ENCODE measurements around the gene CDC42BPA. TPM values are rescaled to one million over a fixed set of nuclear protein-coding genes. Genes with fewer than 3 reads are reported as not detected.

The CDC42BPA gene
- total RNA-seq, 2 experiments from 2014 or later: 6.0 to 7.8 TPM

DNA sequence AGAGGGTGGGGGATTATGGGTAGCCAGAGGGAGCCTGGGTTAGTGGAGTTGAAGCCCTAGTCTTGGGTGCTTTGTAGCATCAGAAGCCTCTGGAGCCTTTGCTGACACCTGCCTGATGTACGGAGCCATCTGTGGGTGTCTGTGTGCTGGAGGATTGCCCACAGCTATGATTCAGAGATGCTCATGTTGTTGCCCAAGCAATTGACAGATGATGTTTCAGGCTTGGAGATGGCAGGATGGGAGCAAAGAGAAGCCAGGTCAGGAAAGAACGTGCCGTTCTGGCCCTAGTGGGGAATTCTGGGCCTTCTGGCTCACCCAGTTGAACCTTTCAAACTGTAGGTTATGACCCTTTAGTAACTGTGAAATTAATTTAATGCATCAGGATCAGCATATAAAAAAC is 350.6 kb downstream of the CDC42BPA start:
- Mint-ChIP-seq H3K4me1 (peaks cover 4% of the 10 kb centered on the region), H3K27ac (no peak overlapping the region), H3K9me3 (ENCODE audit: low read depth) (peaks cover 7% of the 10 kb centered on the region), H3K4me3 (no peak overlapping the region), H3K27me3 (no peaks in the 10 kb centered on the region), H3K36me3 (ENCODE audit: low read depth) (peaks cover 42% of the 10 kb centered on the region)
- ChIA-PET CTCF (interaction anchor here (0.7 kb wide), 2 partner anchors 100 to 645 kb away, joined by 3 read pairs; no protein-coding TSS in a partner anchor), POLR2A (no interaction called here)
- ATAC-seq: no peak
- intact Hi-C loops (cut with DNase I, micrococcal nuclease): no loop called here
- DNase-seq: no peak

DNA sequence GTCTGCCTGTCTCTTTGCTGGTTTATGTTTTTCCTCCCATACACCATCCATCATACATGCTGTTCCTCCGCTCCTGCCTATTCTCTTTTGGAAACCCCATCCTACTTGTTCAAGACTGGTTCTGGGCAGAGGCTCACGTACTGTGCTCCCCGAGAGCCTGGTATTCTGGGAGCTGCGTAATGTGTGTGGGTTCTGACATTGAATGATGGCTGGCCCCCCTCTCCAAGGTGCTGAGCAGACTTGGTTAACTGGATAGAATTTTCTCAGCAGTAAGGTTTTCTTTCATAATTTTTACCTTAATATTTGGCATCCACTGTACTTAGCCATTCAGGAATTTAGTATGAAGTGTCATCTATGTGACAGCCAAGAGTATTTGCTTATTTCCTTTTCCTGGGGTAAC is 351.6 kb downstream of the CDC42BPA start:
- H3K36me3 Mint-ChIP-seq (ENCODE audit: low read depth): peaks cover 36% of the 10 kb centered on the region
- ATAC-seq (no peak), DNase-seq (no peak)
- H3K4me1 Mint-ChIP-seq: peaks cover 4% of the 10 kb centered on the region
- CTCF ChIA-PET: interaction anchor here (0.5 kb wide), 1 partner anchor 520 kb away, joined by 3 read pairs; no protein-coding TSS in a partner anchor
- H3K9me3 Mint-ChIP-seq (ENCODE audit: low read depth): peaks cover 3% of the 10 kb centered on the region
- no peaks in the 10 kb centered on the region for H3K27me3 Mint-ChIP-seq
- no peak overlapping the region for H3K27ac Mint-ChIP-seq
- no peak overlapping the region for H3K4me3 Mint-ChIP-seq
- intact Hi-C loops (cut with DNase I, micrococcal nuclease): no loop called here
- POLR2A ChIA-PET: no interaction called here

DNA sequence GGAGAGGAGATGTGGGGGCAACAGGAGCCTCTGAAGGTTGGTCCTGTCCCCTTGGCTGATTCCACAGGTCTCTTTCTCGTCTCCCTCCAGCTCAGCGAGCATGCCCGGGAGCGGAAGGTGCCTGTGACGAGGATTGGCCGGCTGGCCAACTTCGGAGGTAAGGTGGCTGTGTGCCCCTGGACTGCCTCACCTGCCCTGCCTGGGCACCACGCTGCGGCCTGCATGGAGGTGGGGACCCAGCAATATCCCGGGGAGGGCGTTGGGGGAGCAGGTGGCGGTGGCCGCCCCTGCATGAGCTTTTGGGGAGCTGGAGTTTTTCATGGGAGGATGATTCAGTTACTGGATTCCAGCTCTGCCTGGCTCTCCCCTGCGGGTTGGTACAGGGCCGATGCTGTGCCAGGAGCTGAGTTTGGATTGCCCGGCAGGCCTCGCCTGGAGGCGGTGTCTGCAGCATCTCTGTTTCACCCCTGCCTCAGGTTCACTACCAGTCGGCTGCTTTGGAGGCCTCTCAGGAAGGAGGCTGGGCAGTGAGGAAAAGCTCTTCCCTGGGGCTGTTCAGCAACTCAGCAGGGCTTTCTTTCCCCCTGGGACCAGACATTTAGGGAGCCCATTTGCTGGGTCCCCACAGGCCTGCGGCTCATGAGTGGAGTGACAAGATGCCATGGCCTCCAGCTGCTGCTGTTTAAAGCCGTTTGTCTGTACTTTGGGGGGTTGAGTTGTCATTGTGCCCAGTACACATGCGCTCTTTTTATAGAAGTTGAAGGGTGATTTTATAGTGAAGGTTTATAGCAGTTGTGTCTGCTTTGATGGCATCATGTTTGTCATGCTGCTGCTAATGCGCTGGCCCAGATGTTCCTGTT is 352.5 kb downstream of the CDC42BPA start:
- ATAC-seq: no peak
- no peaks in the 10 kb centered on the region for H3K27me3 Mint-ChIP-seq
- H3K36me3 Mint-ChIP-seq (ENCODE audit: low read depth): peaks cover 34% of the 10 kb centered on the region
- no peak overlapping the region for H3K4me3 Mint-ChIP-seq
- H3K27ac Mint-ChIP-seq: no peak overlapping the region
- ChIA-PET POLR2A (no interaction called here), CTCF (interaction anchor here (0.5 to 0.6 kb wide), 2 partner anchors 519 to 679 kb away, joined by 3 read pairs; no protein-coding TSS in a partner anchor)
- H3K9me3 Mint-ChIP-seq (ENCODE audit: low read depth): no peaks in the 10 kb centered on the region
- DNase-seq: no peak
- H3K4me1 Mint-ChIP-seq: peaks cover 11% of the 10 kb centered on the region
- intact Hi-C loops (cut with DNase I, micrococcal nuclease): no loop called here

GRCh38 chr1:226964611-226965486 is 353.4 kb downstream of the CDC42BPA start:
- DNase-seq (no peak), ATAC-seq (no peak)
- CTCF ChIA-PET: no interaction called here
- Mint-ChIP-seq H3K36me3 (ENCODE audit: low read depth) (peaks cover 34% of the 10 kb centered on the region), H3K9me3 (ENCODE audit: low read depth) (no peaks in the 10 kb centered on the region), H3K27ac (no peak overlapping the region), H3K4me1 (peaks cover 15% of the 10 kb centered on the region), H3K4me3 (no peak overlapping the region), H3K27me3 (no peaks in the 10 kb centered on the region)
- intact Hi-C loops (cut with DNase I, micrococcal nuclease): no loop called here
- POLR2A ChIA-PET: no interaction called here

GRCh38 chr1:226964068-226964425 is 354.2 kb downstream of the CDC42BPA start:
- ChIA-PET CTCF (interaction anchor here (0.5 kb wide), 1 partner anchor 67 kb away, joined by 3 read pairs; no protein-coding TSS in a partner anchor), POLR2A (no interaction called here)
- intact Hi-C loops (cut with DNase I, micrococcal nuclease): no loop called here
- ATAC-seq (no peak), DNase-seq (no peak)
- Mint-ChIP-seq H3K27me3 (no peaks in the 10 kb centered on the region), H3K4me3 (no peak overlapping the region), H3K4me1 (peaks cover 18% of the 10 kb centered on the region), H3K36me3 (ENCODE audit: low read depth) (peaks cover 27% of the 10 kb centered on the region), H3K27ac (no peak overlapping the region), H3K9me3 (ENCODE audit: low read depth) (no peaks in the 10 kb centered on the region)

DNA sequence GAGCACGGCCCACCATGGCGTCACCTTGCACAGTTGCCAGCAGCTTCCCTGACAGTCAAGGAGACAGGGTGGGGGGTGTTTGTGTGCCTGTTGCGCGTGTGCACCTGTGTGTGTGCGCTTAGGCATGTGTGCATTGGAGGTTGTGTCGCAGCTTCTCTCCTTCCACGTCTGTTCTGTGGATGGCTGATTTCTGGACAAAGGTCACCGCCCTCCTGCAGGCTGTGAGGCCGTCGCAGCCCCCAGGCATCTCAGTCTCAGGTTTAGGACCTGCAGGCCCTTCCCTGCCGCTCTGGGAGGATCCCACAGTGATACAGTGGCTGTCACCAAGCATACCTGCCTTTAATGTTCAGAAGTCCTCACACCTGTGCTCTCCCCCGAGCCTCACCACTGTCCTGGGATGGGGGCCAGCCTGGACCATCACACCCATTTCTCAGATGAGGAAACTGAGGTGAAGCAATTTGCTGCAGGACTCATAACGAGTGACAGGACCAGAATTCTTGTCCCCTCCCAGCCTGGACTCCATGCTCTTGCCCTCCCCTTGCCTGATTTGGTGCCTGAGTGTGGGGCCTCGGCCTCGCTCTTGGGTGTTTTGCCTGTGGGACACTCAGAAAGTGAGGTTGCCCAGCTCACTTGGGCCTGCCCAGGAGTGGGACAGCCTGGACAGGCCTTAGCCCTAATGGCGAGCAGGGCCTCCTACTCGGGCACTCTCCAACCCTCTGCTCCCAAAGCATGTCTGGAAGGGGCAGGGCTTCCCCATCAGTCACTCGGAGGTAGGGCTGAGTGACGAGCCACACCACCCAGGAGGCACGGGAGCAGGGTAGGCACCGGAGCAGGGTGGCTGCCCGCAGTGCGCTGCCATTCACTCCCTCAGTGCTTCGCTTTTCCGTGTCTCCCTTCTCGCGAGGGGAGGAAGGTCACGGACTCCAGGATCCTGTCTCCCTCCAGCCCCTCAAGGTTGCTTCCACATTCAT is 355.6 kb downstream of the CDC42BPA start:
- DNase-seq: no peak

DNA sequence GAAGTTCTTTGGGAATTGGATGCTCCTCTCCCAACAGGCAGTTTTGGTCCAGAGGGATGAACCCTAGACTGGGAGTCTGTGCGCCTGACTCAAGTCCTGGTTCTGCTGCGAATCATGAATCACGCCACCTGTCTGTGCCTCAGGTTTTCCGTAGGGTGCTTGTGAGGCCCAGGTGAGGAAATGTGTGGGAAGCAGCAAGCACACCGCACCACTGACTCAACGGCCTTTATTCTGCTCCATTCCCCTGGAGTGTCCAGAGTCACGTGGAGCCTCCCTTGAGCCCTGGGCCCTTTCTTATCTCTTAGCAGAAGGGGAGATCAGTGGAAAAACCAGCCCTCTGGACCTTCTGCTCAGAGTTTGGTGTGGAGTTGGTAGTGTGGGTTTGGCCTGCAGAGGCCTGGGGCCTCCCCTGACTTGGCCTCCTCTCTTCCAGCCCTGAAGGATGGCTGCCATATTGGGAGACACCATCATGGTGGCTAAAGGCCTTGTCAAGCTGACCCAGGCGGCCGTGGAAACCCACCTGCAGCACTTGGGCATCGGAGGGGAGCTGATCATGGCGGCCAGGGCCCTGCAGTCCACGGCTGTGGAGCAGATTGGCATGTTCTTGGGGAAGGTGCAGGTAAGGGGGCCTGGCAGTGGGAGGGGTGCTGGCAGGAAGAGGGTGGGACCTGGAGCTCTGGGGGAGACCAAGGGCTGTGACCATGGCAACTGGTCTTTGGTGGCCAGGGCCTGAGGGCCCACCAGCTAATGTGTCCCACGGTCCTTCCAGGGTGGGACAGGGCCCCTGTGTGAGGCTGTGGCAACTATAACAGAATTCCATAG is 357.1 kb downstream of the CDC42BPA start:
- ATAC-seq (peak; percentile 74), DNase-seq (peak; percentile 59)
- Mint-ChIP-seq H3K36me3 (ENCODE audit: low read depth) (peaks cover 15% of the 10 kb centered on the region), H3K27ac (no peak overlapping the region), H3K27me3 (no peaks in the 10 kb centered on the region), H3K4me3 (no peak overlapping the region), H3K9me3 (ENCODE audit: low read depth) (no peaks in the 10 kb centered on the region), H3K4me1 (peaks cover 16% of the 10 kb centered on the region)
- intact Hi-C loops (cut with DNase I, micrococcal nuclease): no loop called here
- ChIA-PET CTCF (no interaction called here), POLR2A (no interaction called here)

More for the DNA sequence above, 355.6 kb downstream of the CDC42BPA start:
- intact Hi-C loops (cut with DNase I, micrococcal nuclease): no loop called here
- ATAC-seq: no peak
- H3K4me1 Mint-ChIP-seq: peaks cover 18% of the 10 kb centered on the region
- peaks cover 19% of the 10 kb centered on the region for H3K36me3 Mint-ChIP-seq (ENCODE audit: low read depth)
- H3K4me3 Mint-ChIP-seq: no peak overlapping the region
- no peaks in the 10 kb centered on the region for H3K9me3 Mint-ChIP-seq (ENCODE audit: low read depth)
- no peak overlapping the region for H3K27ac Mint-ChIP-seq
- no peaks in the 10 kb centered on the region for H3K27me3 Mint-ChIP-seq
- ChIA-PET CTCF (interaction anchor here (0.6 kb wide), 1 partner anchor 139 kb away, joined by 3 read pairs; no protein-coding TSS in a partner anchor), POLR2A (no interaction called here)

DNA sequence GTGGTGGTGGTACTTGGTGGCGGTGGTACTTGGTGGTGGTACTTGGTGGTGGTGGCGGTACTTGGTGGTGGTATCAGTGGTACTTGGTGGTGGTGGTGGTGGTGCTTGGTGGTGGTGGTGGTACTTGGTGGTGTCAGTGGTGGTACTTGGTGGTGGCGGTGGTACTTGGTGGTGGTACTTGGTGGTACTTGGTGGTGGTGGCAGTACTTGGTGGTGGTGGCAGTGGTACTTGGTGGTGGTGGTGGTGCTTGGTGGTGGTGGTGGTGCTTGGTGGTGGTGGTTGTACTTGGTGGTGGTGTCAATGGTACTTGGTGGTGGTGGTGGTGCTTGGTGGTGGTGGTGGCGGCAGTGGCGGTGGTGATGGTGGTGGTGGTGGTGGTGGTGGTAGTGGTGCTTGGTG is 358.0 kb downstream of the CDC42BPA start:
- no peak for ATAC-seq
- Mint-ChIP-seq H3K27me3 (no peaks in the 10 kb centered on the region), H3K36me3 (ENCODE audit: low read depth) (peaks cover 12% of the 10 kb centered on the region), H3K27ac (no peak overlapping the region), H3K4me1 (peaks cover 16% of the 10 kb centered on the region), H3K9me3 (ENCODE audit: low read depth) (no peaks in the 10 kb centered on the region), H3K4me3 (no peak overlapping the region)
- DNase-seq: no peak
- ChIA-PET POLR2A (no interaction called here), CTCF (no interaction called here)
- intact Hi-C loops (cut with DNase I, micrococcal nuclease): no loop called here

DNA sequence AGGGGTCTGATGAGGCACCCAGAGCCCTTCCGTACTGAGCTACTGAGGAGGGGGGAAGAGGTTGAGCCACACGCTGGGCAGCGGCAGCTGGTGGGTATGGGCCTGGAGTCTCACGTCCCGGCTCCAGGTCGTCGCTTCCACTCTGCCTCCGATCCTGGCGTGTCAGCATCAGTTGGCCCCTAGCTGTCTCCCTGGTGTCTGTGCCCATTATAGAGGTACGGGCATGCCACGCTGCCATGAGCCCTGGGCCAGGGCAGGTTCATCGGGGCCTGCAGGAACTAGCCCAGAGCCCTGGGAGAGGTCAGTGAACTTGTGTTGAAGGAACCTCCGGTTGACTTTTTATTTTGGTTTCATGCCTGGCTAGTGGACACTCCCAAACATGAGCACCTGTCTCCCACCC is 360.0 kb downstream of the CDC42BPA start:
- intact Hi-C loops (cut with DNase I, micrococcal nuclease): no loop called here
- ChIA-PET POLR2A (no interaction called here), CTCF (no interaction called here)
- ATAC-seq (no peak), DNase-seq (no peak)
- peaks cover 2% of the 10 kb centered on the region for H3K9me3 Mint-ChIP-seq (ENCODE audit: low read depth)
- no peak overlapping the region for H3K4me3 Mint-ChIP-seq
- H3K27me3 Mint-ChIP-seq: no peaks in the 10 kb centered on the region
- H3K27ac Mint-ChIP-seq: no peak overlapping the region
- H3K4me1 Mint-ChIP-seq: peaks cover 14% of the 10 kb centered on the region
- peaks cover 12% of the 10 kb centered on the region for H3K36me3 Mint-ChIP-seq (ENCODE audit: low read depth)

DNA sequence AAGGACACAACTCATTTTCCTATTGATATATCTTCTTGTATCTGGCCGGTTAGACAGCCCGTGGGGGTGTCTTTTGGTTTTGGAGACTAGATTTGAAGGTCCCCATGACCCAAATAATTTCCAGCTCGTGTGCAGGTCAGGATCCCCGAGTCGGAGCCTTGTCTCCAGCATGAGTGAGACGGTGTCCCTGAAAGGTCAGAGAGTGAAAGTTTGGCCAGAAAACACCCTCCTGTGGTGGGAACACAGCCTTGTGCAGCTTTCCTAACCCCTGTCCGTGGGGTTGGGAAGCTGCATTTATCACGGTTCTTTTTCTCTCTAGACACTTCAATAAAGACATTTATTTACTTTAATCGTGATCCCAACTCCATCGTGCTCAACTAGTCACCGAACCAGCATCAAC is 360.6 kb downstream of the CDC42BPA start:
- POLR2A ChIA-PET: no interaction called here
- ATAC-seq: no peak

More for the DNA sequence above, 360.6 kb downstream of the CDC42BPA start:
- Mint-ChIP-seq H3K4me1 (peaks cover 14% of the 10 kb centered on the region), H3K9me3 (ENCODE audit: low read depth) (peaks cover 2% of the 10 kb centered on the region), H3K4me3 (no peak overlapping the region), H3K36me3 (ENCODE audit: low read depth) (peaks cover 10% of the 10 kb centered on the region), H3K27ac (no peak overlapping the region), H3K27me3 (no peaks in the 10 kb centered on the region)
- DNase-seq: no peak
- intact Hi-C loops (cut with DNase I, micrococcal nuclease): no loop called here
- CTCF ChIA-PET: no interaction called here
